Measurements from ENCODE around the gene EIF4EBP3. TPM values are rescaled to one million over a fixed set of nuclear protein-coding genes. Genes with fewer than 3 reads are reported as not detected.

EIF4EBP3 gene
- total and polyA plus RNA-seq, 2 of the 4 experiments (the other 2 are of a cell fraction) = 0.36 to 2.1 TPM

DNA sequence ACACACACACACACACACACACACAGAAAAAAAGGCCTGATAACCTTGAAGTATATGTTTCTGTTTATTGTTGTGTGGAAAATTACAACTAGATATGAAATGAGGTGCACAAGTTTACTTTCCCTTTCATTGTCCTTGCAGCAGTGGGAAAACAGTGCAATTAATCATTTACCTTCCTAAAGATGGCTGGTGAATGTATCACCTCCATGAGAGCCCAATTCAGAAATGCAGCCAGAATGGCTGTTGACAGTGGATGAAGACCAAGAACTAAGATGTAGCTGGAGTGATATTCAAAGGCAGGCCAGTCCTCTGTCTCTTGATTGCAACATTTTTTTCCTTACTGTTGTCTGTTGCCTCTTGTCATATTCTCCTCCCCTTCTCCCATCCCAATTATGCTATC, 49.6 kb upstream of the EIF4EBP3 start (continued):
- TF ChIP-seq, protein P1, sequence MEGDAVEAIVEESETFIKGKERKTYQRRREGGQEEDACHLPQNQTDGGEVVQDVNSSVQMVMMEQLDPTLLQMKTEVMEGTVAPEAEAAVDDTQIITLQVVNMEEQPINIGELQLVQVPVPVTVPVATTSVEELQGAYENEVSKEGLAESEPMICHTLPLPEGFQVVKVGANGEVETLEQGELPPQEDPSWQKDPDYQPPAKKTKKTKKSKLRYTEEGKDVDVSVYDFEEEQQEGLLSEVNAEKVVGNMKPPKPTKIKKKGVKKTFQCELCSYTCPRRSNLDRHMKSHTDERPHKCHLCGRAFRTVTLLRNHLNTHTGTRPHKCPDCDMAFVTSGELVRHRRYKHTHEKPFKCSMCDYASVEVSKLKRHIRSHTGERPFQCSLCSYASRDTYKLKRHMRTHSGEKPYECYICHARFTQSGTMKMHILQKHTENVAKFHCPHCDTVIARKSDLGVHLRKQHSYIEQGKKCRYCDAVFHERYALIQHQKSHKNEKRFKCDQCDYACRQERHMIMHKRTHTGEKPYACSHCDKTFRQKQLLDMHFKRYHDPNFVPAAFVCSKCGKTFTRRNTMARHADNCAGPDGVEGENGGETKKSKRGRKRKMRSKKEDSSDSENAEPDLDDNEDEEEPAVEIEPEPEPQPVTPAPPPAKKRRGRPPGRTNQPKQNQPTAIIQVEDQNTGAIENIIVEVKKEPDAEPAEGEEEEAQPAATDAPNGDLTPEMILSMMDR (conservative IDR thresholded peaks at IDR 0.05; ENCODE audit: low read depth, low read length) = no peak
- no peak for TF ChIP-seq MXI1 (IDR thresholded peaks at IDR 0.05; ENCODE audit: borderline replicate concordance, low read depth, low read length)
- TF ChIP-seq RFX5 (IDR thresholded peaks at IDR 0.05; ENCODE audit: low read depth, low read length) = no peak
- no peak for TF ChIP-seq MAFK (IDR thresholded peaks at IDR 0.05; ENCODE audit: low read depth, low read length)
- no peak for TF ChIP-seq POLR2A (IDR thresholded peaks at IDR 0.05; ENCODE audit: low read depth, low read length)

- H3K23ac ChIP-seq (ENCODE audit: low read depth, low read length) = no peak overlapping the region
- no peak overlapping the region for H3K14ac ChIP-seq (replicated peaks; ENCODE audit: low read depth, low read length)
- no peak overlapping the region for H2AFZ ChIP-seq (replicated peaks; ENCODE audit: low read length, poor library complexity)
- H2AK5ac ChIP-seq (ENCODE audit: low read depth, low read length) = no peak overlapping the region
- H4K8ac ChIP-seq (ENCODE audit: low read depth in 2 of 2, low read length in 2 of 2) = no peak overlapping the region
- peaks cover 9% of the 10 kb centered on the region for H3K36me3 ChIP-seq (ENCODE audit: control insufficient read depth, insufficient read depth, low read length)
- no peak overlapping the region for H2BK5ac ChIP-seq (ENCODE audit: low read depth, low read length, poor library complexity, severe bottlenecking)
- DNase-seq (no peak), ATAC-seq (ENCODE audit: low read depth) (no peak)
- H3K4me1 ChIP-seq (ENCODE audit: control insufficient read depth, insufficient read depth, low read length) = no peaks in the 10 kb centered on the region
- H3K4me2 ChIP-seq (ENCODE audit: low read depth, low read length) = no peak overlapping the region
- H3K4ac ChIP-seq (ENCODE audit: low read depth, low read length) = no peak overlapping the region
- H3K27me3 ChIP-seq (ENCODE audit: control insufficient read depth, insufficient read depth, low read length) = no peaks in the 10 kb centered on the region
- H2BK20ac ChIP-seq (ENCODE audit: low read depth, low read length) = no peak overlapping the region
- no peaks in the 10 kb centered on the region for H4K20me1 ChIP-seq (ENCODE audit: insufficient read depth, low read length)
- no peak for TF ChIP-seq FOS (IDR thresholded peaks at IDR 0.05; ENCODE audit: low read depth, low read length)
- no peak for TF ChIP-seq CHD1 (IDR thresholded peaks at IDR 0.05; ENCODE audit: low read depth, low read length)
- no peak for TF ChIP-seq CEBPB (IDR thresholded peaks at IDR 0.05; ENCODE audit: low read depth, low read length)
- TF ChIP-seq, protein P1 (conservative IDR thresholded peaks at IDR 0.05; ENCODE audit: low read depth, low read length) = no peak
- no peak for TF ChIP-seq MXI1 (IDR thresholded peaks at IDR 0.05; ENCODE audit: borderline replicate concordance, low read depth, low read length)
- TF ChIP-seq RFX5 (IDR thresholded peaks at IDR 0.05; ENCODE audit: low read depth, low read length) = no peak
- no peak for TF ChIP-seq MAFK (IDR thresholded peaks at IDR 0.05; ENCODE audit: low read depth, low read length)
- TF ChIP-seq MAZ (IDR thresholded peaks at IDR 0.05; ENCODE audit: borderline replicate concordance, low read depth, low read length) = no peak
- TF ChIP-seq NFE2L2 (IDR thresholded peaks at IDR 0.05; ENCODE audit: low read depth, low read length) = no peak
- no peak for TF ChIP-seq USF2 (IDR thresholded peaks at IDR 0.05; ENCODE audit: low read depth, low read length)
- TF ChIP-seq RCOR1 (IDR thresholded peaks at IDR 0.05; ENCODE audit: insufficient replicate concordance, low read length) = no peak
- TF ChIP-seq POLR2A (IDR thresholded peaks at IDR 0.05; ENCODE audit: low read depth, low read length) = no peak
- H2AK9ac ChIP-seq (replicated peaks; ENCODE audit: low read depth, low read length, poor library complexity) = no peak overlapping the region
- no peak overlapping the region for H4K91ac ChIP-seq (ENCODE audit: insufficient read depth, low read depth, low read length)
- H2BK120ac ChIP-seq (ENCODE audit: low read depth, low read length) = no peak overlapping the region
- 100% methylated on average over 1 of the region's 1 CpG; no CpG with 5 or more reads in 1 of the 2 experiments for WGBS, 2 experiments (ENCODE audit: extremely low coverage in 2 of 2, insufficient read length in 1 of 2)
- dilution Hi-C loops (cut with HindIII; ENCODE audit: low sequenced_read_pairs, unreplicated experiment) (no loop called here), intact Hi-C loops (cut with micrococcal nuclease) (loop anchor here (5.0 kb wide), 1 partner anchor 34 kb away; no protein-coding TSS in a partner anchor), in situ Hi-C loops (cut with MboI; ENCODE audit: low sequenced_read_pairs) (no loop called here)
- no peak overlapping the region for H3K27ac ChIP-seq (ENCODE audit: insufficient read depth, low read length)
- no peak overlapping the region for H3K4me3 ChIP-seq (ENCODE audit: insufficient read depth, low read depth, low read length)
- H3K79me1 ChIP-seq (ENCODE audit: low read depth in 1 of 2, low read length in 2 of 2) = peaks cover 0 to 10% of the 10 kb centered on the region in 2 experiments; a peak in 2 of 4 replicates
- H3K9me3 ChIP-seq (ENCODE audit: control insufficient read depth, insufficient read depth, low read length) = no peaks in the 10 kb centered on the region
- H3K56ac ChIP-seq (ENCODE audit: extremely low read depth, insufficient read depth, low read length) = no peak overlapping the region
- H4K5ac ChIP-seq (ENCODE audit: low read depth, low read length) = no peak overlapping the region
- H3K9ac ChIP-seq (ENCODE audit: low read depth, low read length) = no peak overlapping the region
- H2BK15ac ChIP-seq (ENCODE audit: low read depth, low read length) = no peak overlapping the region
- ChIA-PET POLR2A (ENCODE audit: unreplicated experiment) (interaction anchor here (0.6 kb wide), 1 partner anchor 83 kb away, joined by 3 read pairs; no protein-coding TSS in a partner anchor), CTCF (no interaction called here)
- no peak overlapping the region for H3K18ac ChIP-seq (ENCODE audit: low read depth, low read length)
- no TSS peak for BruUV-seq (replicated peaks)
- 0 out of 2 replicates have a peak, but pooled peaks cover 2% of the 10 kb centered on the region for H3K9me1 ChIP-seq (ENCODE audit: insufficient read depth, low read length)
These were observed 48.9 kb upstream of the EIF4EBP3 start for GRCh38 chr5:140498591-140498990.
